Activated T-cell treated with anti-CD3 and anti-CD28 coated beads for 1 hour (primary cell): ENCODE results near the gene SMIM44.

Experiments
- DNase-seq: peaks from one replicate; pipeline ENCODE4 v3.0.0-alpha.2; 2020; ENCODE audit warnings: low read depth

The SMIM44 gene

DNA sequence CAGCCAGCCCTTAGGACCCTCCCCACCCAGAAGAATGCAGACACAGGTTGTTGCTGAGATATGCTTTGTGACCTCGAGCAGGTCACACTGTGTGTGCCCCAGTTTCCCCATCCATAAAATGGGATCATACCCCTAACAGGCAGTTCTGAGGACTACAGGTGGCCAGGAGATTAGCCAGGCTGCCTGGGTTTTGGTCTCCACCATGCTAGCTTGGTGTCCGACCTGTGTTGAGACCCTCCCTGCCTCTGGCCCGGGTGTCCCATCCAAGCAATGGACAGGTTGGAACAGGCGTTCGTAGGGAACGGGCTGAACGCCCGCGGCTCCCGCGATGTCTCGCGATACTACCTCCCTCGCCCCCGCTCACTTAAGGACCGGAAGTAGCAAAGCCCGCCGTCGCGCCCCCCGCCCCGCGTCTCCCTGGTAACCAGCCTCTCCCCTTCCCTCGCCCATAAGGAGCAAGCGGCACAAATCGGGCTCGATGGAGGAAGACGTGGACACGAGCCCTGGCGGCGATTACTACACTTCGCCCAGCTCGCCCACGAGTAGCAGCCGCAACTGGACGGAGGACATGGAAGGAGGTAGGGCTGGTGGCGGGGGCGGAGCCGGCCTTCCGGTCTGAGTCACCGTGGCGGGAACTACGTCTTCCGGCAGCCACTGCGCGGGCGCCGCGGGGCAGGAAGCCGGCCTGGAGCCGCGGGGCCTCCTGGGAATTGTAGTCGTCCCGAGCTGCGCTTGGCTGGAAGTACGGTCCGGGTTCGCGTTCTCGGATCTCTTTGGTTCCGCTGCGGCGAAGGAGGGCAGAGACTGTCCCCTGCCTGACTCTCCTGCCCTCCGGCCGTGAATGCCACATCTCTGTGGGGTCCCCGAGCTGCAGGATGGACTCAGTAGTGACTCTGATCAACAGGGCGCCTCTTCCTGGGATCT is 48.3 kb downstream of the SMIM44 start:
- peak; percentile 92 for DNase-seq

- no peak for DNase-seq
Measured at GRCh38 chr19:3433805-3434540, 49.3 kb downstream of the SMIM44 start.

DNA sequence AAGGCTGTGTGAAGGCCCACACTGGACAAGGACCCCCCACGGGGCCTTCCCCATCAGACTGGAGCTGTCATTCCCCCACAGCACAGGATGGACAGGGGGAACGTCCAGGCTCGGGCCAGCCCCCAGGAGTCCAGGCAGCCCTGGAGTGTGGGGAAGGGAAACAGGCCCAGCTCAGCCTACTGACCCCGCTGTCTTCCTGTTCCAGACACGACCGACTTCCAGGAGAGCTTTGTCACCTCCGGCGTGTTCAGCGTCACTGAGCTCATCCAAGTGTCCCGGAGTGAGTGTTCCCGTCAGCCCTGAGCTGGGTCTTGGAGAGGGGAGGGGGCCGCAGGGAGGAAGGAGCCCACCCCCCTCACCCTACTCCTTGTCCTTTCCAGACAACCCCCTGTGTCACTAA is 49.9 kb downstream of the SMIM44 start:
- no peak for DNase-seq
